H1 (cell line): ENCODE data around the gene DCDC2C. TPM values are rescaled to one million over a fixed set of nuclear protein-coding genes. Genes with fewer than 3 reads are reported as not detected.

Source experiments
- BACH1 ChIP-seq: IDR thresholded peaks from 2 replicates; pipeline ENCODE4 v1.6.1; 2012; ENCODE audit warnings: low read length, improper control_type of control experiment
- EZH2 ChIP-seq: fragments of 200-600 bp; sonication (generic); IDR thresholded peaks from 2 replicates; pipeline ENCODE4 v1.7.1; 2012; ENCODE audit warnings: low read depth, mild to moderate bottlenecking, moderate library complexity, low read length, inconsistent platforms; ENCODE audit not compliant: severe bottlenecking
- JUND ChIP-seq: IDR thresholded peaks from 2 replicates; pipeline ENCODE4 v1.6.1; 2011; ENCODE audit warnings: mild to moderate bottlenecking, improper control_type of control experiment, low read length
- PHF8 ChIP-seq: fragments of 200-600 bp; sonication (generic); conservative IDR thresholded peaks from 2 replicates; pipeline ENCODE4 v1.7.1; 2012; ENCODE audit warnings: low read depth, mild to moderate bottlenecking, inconsistent platforms, low read length, moderate library complexity
- RAD21 ChIP-seq, 2 experiments: IDR thresholded peaks in 1 of 2; conservative IDR thresholded peaks in 1 of 2; 2 replicates each; pipeline ENCODE4 v1.6.1; 2011; ENCODE audit warnings: low read depth in 2 of 2, low read length in 2 of 2, improper control_type of control experiment in 1 of 2, inconsistent platforms in 1 of 2, mild to moderate bottlenecking in 1 of 2, moderate library complexity in 1 of 2
- RFX5 ChIP-seq: IDR thresholded peaks from 2 replicates; pipeline ENCODE4 v1.6.1; 2011; ENCODE audit warnings: low read depth, low read length, improper control_type of control experiment, borderline replicate concordance
- SRF ChIP-seq: IDR thresholded peaks from 2 replicates; pipeline ENCODE4 v1.6.1; 2011; ENCODE audit warnings: mild to moderate bottlenecking, low read depth, low read length, moderate library complexity
- TAF7 ChIP-seq: optimal IDR thresholded peaks from 2 replicates; pipeline ENCODE3; 2011; ENCODE audit warnings: low read depth, mild to moderate bottlenecking, inconsistent platforms, low read length, moderate library complexity, borderline replicate concordance
- polyA plus RNA-seq, 7 experiments: library from polyadenylated mRNA; depleted of rRNA in 3 of 7; stranded (reverse) in 5 of 7; unstranded in 2 of 7; fragments of >200 nt in 5 of 7; fragments of 200-250 nt in 2 of 7; gene quantifications; 1 replicate in 5 of 7; 2 replicates in 1 of 7; 4 replicates in 1 of 7; pipeline versions ENCODE4 v1.2.1 to v1.2.3, GENCODE V29; 2011 to 2013; ENCODE audit warnings: missing spikeins in 2 of 7, mixed read lengths in 2 of 7
- total RNA-seq: library from RNA; stranded (reverse); fragmentation: NEBNext Ultra II Directional; extraction: Animal tissue kit (Norgen Biotek cat#: 25700); gene quantifications from 2 replicates; pipeline ENCODE4 v1.2.1, GENCODE V29; 2021

Gene DCDC2C
- total and polyA plus RNA-seq, 2 of the 8 experiments (the other 6 are each of a cell fraction or from before 2014, with no cell fraction given) = 0.50 TPM; not detected in 1

DNA sequence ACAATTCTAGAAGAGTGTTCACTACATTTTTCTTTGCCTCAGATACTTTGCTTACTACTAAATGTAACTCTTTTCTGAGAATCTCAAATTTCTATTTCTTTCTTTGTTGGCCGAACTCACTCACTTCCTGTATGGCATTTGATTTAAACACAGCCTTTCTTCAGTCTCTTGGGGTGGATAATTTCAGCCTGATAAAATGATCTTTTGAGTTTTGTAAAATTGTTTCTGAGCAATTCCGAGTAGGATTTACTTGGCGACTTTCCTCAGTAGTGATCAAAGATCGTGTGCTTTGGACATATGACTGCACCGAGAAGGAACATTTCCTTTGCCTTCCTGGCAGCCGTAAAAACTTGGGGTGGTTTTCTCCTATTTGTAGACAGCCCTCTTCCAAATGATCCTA is 127.4 kb downstream of the DCDC2C start (continued):
- TF ChIP-seq EZH2 = no peak
- no peak for TF ChIP-seq PHF8
- no peak for TF ChIP-seq BACH1
- TF ChIP-seq TAF7 = no peak
- no peak for TF ChIP-seq SRF
- TF ChIP-seq JUND = no peak
- TF ChIP-seq RFX5 = no peak
- no peak for TF ChIP-seq RAD21 (IDR thresholded peaks at IDR 0.05 in 1 of 2, conservative IDR thresholded peaks at IDR 0.05 in 1 of 2; ENCODE audit: low read depth in 2 of 2, low read length in 2 of 2)
- TF ChIP-seq, all 59 proteins: peak for 0
